Endothelial cell of hepatic sinusoid (primary cell): ENCODE measurements around the gene AEBP2.
"Not testable (repeated sequence)": the region's sequence is repeated elsewhere in the genome, so short reads cannot be mapped to it uniquely, and the experiment has no call there.

Experiments used
- in situ Hi-C: cut with HindIII; loops from 2 replicates; pipeline ENCODE4 v1.10.0; 2017; ENCODE audit warnings: low sequenced_read_pairs

Gene AEBP2

GRCh38 chr12:19547271-19547671 lies 108.0 kb downstream of the AEBP2 start:
- in situ Hi-C loops, result no loop called here

- in situ Hi-C loops, result no loop called here
These were observed 109.5 kb downstream of the AEBP2 start for GRCh38 chr12:19548834-19549233.

GRCh38 chr12:19550626-19551025 lies 111.3 kb downstream of the AEBP2 start:
- in situ Hi-C loops, result no loop called here

- in situ Hi-C loops, result not testable (repeated sequence)
These were observed 113.3 kb downstream of the AEBP2 start for GRCh38 chr12:19552441-19553097.

GRCh38 chr12:19553175-19553574 lies 113.9 kb downstream of the AEBP2 start:
- in situ Hi-C loops, result no loop called here

- in situ Hi-C loops, result no loop called here
These were observed 122.2 kb downstream of the AEBP2 start for GRCh38 chr12:19561411-19561961.
